GM21717 (cell line): ENCODE results near the gene TRABD.

Experiments used
- ATAC-seq: cut with Tn5 transposase; IDR thresholded peaks from one replicate; pipeline ENCODE4 v1.9.1; 2021; ENCODE audit warnings: mild to moderate bottlenecking, moderate library complexity; ENCODE audit not compliant: unreplicated experiment

The TRABD gene

GRCh38 chr22:50184902-50185374 lies 775 bp upstream of the TRABD start:
- ATAC-seq, result no peak

- ATAC-seq, result no peak
These were observed 535 bp downstream of the TRABD start for GRCh38 chr22:50186181-50186714.

DNA sequence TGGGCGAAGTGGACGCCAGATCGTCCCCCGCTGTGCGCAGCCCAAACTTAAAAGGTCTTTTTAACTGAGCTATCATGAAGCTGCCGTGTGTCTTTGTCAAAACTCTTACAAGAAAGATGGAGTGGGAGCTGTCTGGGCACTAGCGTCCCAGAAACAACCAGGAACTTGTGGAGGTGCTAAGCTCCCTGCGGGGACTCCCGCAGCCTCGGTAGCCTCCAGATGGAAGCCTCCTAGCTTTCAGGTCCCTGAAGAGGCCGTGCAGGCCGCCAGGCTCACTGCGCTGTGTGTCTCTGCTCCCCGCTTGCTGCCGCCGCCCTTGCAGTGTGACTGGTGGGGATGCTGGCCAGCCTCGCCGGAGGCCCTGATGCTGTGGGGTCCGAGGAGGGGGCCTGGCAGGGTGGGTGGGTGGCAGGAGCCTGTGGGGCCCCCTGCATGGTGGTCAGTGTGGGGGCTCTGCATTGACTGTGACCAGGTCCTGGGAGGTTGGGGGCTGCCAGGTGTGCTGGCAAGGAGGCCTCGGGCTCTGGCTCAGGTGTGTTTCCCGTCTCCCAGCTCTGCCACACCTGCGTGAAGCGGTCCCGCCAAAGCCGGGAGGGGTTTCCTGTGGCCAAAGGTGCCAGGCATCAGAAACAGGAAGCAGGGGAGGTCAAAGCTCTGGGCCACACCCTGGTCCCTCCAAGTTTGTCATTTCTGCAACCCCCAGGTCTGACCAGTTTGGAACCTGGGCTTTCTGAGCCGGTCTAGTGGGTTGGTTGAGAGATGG lies 1.2 kb downstream of the TRABD start:
- ATAC-seq, result no peak

- ATAC-seq, result no peak
These were observed 2.6 kb downstream of the TRABD start for GRCh38 chr22:50188356-50188755.

- no peak for ATAC-seq
These were observed 3.6 kb downstream of the TRABD start for GRCh38 chr22:50189184-50189848.

- ATAC-seq, result no peak
These were observed 4.1 kb downstream of the TRABD start for GRCh38 chr22:50189849-50190181.

- ATAC-seq, result peak; percentile 35
These were observed 4.6 kb downstream of the TRABD start for GRCh38 chr22:50190182-50190940.

DNA sequence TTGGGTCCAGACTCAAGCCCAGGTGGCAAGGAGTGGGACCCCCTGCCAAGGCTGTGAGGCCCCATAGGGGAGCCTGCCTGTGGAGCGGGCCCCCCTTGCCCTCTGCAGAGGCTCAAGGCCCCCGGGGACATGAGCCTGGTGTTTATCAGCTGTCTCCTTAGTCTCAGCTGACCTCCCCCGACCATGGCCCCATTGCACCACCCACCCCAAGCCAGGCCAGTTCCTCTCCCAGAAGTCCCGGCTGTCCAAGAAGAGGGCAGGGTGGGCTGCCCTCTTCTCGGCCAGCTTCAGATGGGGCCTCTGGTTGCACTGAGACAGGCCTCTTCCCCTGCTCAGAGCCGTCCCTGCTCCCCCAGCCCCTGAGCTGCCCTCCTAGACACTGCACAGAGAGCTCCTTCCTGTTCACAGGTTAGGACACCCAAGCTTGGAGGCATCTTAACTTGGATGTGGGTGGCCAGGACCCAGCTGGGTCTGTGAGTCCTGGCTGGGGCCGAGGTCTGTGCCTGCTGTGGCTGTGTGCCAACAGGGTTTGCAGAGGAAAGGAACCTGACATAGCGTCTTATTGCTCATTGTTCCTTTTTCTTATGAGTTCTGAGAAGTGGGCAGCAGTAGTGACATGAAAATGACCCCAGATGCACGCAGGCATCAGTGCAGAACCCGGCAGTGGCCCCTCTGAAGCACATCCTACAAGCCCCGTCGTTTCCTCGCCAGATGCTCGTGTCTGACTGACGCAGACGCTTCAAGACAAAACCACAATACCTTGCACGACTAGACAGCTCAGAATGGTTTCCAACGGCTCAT lies 5.4 kb downstream of the TRABD start:
- ATAC-seq, result peak; percentile 27

DNA sequence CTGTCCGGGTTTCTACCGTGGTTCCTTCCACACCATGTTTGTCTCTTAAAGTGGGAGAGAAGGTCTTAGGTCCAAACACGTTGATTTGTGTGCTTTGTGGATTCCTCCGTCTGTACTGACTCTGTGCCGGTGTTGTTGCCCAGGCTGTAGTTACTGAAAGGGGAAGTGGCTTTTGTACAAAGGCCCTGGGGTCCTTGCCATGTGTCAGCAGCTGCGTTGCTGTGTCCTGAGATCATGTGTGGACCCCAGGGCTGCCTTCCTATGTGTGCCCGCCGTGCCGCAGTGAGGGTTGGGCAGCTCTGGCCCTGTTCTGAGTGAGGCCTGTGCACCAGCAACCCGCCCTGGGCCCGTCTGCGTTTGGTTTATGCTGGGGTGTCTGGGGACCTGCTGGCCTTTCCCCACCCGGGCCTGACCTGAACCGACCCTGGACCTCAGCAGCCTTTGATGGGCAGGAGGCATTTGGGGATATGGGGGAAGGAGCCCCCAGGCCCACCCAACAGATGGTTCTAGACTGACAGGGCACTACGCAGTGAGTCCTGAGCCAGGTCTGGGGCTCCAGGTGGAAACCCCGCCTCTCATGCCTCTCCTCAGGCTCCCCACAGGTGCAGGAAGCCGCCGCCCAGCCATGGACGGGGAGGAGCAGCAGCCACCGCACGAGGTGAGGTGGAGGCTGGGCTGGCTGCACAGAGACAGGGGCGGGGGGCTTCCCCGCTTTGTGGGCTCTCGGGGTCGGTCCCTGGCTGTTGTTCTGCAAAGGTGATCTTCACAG lies 6.9 kb downstream of the TRABD start:
- ATAC-seq, result no peak

DNA sequence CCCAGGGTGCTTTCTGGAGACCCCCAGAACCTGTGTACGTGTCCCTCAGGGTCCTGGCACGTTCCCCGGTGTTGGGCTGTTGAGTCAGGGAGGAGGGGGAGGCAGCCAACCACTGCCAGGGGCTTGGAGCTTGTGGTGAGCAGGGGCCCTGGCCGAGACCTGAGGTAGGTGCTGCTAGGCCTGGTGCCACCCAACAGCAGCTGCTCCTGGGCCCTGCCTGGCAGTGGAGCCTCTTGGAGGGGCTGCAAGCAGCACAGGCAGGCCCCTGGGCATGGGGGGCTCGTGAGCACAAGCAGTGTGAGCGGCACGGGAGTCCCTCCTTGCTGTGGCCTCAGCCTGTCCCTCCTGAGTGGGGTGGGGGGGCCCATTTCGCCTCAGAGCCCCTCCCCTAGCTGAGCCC lies 7.9 kb downstream of the TRABD start:
- no peak for ATAC-seq

GRCh38 chr22:50194037-50194805 lies 8.5 kb downstream of the TRABD start:
- ATAC-seq, result no peak

DNA sequence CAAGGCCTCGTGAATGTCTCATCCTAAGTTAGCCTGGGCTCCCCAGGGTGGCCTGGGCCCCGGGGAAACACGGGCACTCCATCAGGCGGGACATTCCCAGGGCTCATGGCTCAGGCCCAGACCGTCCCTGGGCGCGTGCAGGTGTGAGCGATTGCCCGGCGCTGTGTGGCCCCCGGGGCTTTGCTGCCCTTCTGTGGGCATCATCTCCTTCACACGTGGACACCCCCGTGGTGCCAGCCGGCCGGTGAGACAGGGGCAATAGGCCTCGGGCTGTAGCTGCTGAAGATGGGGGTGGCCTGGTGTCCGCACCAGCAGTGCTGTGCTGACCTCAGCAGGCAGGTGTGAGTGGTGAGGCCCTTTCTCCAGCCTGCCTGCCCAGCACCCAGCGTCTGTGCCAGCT lies 10.5 kb downstream of the TRABD start:
- no peak for ATAC-seq

DNA sequence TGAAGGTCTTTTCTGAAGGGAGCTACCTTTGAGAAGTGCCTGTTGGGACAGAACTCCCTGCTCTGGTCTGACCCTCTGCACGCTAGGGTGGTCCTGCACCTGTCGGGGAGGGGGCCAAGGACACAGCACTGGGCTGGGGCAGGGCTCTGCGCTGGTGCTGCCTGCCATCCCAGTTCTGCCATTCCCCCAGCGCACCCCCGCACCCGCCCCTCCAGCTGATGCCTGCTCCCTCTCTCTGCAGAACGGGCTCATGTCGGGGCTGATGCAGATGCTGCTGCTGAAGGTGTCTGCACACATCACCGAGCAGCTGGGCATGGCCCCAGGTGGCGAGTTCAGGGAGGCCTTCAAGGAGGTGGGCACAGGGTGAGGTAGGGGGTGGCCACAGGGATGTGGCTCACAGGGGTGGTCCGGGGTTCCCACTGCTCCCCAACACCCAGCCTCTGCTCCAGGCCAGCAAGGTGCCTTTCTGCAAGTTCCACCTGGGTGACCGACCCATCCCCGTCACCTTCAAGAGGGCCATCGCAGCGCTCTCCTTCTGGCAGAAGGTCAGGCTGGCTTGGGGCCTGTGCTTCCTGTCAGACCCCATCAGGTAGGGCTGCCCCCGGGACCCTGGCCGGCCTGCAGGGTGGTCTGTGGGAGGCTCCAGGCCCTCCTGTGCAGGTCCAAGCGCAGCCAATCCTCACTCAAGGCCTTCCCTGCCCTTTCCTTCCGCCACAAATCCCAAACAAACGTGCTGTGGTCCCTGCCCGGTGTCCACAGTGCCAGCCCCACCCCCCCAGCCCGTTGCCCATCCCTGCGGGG lies 11.5 kb downstream of the TRABD start:
- no peak for ATAC-seq

DNA sequence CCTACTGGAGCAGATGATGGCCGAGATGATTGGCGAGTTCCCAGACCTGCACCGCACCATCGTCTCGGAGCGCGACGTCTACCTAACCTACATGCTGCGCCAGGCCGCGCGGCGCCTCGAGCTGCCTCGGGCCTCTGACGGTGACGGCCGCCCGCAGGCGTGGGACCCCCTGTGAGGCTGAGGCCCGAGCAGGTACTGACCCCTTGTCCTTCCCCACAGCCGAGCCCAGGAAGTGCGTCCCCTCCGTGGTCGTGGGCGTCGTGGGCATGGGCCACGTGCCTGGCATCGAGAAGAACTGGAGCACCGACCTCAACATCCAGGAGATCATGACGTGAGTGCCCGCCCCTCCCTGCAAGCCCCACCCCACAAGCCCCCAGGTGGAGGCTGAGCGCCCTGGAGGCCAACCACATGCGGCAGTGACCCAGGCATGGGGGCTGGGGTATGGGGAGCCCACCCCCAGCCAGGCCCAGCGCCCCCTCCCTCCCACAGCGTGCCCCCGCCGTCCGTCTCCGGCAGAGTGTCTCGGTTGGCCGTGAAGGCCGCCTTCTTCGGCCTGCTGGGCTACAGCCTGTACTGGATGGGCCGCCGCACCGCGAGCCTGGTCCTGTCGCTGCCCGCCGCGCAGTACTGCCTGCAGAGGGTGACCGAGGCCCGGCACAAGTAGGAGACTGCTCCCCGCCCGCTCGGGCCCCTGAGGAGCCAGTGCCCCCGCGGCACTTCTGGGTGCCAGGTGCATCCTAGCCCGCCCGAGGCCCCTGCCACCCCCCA lies 12.3 kb downstream of the TRABD start:
- ATAC-seq, result no peak

DNA sequence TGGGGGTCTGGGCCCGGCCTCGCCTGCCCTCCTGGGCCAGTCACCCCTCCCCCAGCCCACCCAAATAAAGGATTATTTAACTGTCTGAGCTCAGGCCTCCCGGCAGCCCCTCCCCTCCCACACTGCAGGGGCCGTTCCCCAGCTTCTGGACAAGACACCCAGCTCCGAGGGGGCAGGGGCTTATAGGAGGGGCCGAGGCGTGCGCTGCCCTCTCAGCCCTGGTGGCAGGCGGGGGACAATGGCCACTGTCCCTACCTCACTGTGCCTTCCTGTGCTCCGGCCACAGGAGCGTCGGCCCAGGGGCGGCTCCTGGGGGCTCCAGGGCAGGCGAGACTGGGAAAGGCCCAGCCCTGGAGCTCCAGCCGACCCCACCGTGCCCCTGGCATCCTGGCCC lies 12.9 kb downstream of the TRABD start:
- no peak for ATAC-seq

- no peak for ATAC-seq
These were observed 13.6 kb downstream of the TRABD start for GRCh38 chr22:50199251-50199721.

DNA sequence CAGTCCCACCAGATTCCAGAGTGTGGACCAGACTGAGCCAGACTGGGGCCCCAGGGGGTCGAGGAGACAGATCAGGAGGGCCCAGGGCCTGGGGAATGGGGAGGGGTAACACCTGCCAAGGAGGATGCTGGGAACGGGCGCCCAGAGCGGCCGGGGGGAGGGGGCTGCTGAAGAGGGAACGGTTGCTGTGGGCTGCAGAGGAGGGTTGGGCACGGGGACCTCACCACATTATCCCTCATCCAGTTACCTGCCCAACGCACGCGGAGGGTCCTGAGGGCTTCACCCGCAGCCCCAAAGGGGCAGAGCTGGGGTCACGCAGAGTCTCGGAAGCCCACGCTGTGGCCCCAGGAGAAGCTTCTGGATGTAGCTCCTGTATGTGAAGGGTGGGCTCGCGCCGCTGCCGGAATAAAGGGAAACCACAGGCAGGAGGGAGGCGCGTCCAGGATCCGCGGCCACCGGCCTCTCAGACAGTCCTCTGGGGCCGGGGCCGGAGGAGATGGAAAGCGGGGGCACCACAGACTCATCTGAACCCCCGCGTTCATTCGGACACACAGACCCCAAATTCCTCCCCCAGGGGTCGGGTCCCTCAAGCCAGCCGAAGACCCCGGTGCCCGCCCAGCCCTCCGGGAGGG lies 14.2 kb downstream of the TRABD start:
- no peak for ATAC-seq
